Astrocyte of the spinal cord (primary cell): ENCODE data around the gene TUBG1.

ENCODE experiments used
- DNase-seq: peaks from one replicate; pipeline ENCODE4 v3.0.0; 2011; ENCODE audit warnings: low read depth, low spot score
- H3K4me3 ChIP-seq: 2 replicates; pipeline ENCODE4 v1.5.1; 2011; ENCODE audit warnings: low read depth, mild to moderate bottlenecking, low read length, moderate library complexity
- in situ Hi-C: cut with HindIII; loops from 2 replicates; pipeline ENCODE4 v1.10.0; 2017; ENCODE audit warnings: low sequenced_read_pairs
- TF ChIP-seq, protein P1 (sequence below): IDR thresholded peaks from 2 replicates; pipeline ENCODE4 v1.5.1; 2012; ENCODE audit warnings: low read depth, mild to moderate bottlenecking, low read length, inconsistent platforms

TUBG1 gene

DNA sequence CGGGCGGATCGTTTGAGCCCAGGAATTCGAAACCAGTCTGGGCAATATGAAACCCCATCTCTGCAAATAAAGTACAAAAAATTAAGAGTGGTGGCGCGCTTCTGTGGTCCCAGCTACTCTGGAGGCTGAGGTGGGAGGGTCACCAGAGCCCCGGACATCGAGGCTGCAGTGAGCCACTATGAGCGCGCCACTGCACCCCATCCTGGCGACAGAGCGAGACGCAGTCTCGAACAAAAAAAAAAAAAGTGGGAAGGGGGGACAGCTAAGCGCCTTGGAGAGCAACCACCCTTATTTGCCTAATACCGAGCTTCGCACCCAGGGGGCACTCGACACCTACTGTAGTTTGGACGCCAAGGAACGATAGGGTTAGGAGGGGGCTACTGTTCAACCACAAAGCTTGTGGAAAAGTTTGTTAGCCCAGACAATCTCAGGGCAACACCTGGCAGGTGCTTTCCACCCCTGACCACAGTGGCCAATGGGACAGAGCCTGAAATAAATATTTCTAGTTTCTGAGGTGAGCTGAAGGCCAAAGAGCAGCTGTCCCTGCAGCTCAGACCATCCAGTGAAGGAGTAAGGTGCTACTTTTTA lies 31.1 kb upstream of the TUBG1 start:
- DNase-seq, result peak; percentile 69
- in situ Hi-C loops, result no loop called here
- H3K4me3 ChIP-seq, result peak overlapping the region; percentile 86
- TF ChIP-seq, protein P1, sequence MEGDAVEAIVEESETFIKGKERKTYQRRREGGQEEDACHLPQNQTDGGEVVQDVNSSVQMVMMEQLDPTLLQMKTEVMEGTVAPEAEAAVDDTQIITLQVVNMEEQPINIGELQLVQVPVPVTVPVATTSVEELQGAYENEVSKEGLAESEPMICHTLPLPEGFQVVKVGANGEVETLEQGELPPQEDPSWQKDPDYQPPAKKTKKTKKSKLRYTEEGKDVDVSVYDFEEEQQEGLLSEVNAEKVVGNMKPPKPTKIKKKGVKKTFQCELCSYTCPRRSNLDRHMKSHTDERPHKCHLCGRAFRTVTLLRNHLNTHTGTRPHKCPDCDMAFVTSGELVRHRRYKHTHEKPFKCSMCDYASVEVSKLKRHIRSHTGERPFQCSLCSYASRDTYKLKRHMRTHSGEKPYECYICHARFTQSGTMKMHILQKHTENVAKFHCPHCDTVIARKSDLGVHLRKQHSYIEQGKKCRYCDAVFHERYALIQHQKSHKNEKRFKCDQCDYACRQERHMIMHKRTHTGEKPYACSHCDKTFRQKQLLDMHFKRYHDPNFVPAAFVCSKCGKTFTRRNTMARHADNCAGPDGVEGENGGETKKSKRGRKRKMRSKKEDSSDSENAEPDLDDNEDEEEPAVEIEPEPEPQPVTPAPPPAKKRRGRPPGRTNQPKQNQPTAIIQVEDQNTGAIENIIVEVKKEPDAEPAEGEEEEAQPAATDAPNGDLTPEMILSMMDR, result peak; percentile 83

GRCh38 chr17:42579794-42580551 lies 29.5 kb upstream of the TUBG1 start:
- in situ Hi-C loops, result no loop called here
- no peak for DNase-seq
- TF ChIP-seq, protein P1, result no peak
- no peak overlapping the region for H3K4me3 ChIP-seq

- TF ChIP-seq, protein P1, result no peak
- no peak overlapping the region for H3K4me3 ChIP-seq
- in situ Hi-C loops, result no loop called here
Measured at GRCh38 chr17:42581744-42582270, 27.7 kb upstream of the TUBG1 start.

GRCh38 chr17:42584880-42585279 lies 24.6 kb upstream of the TUBG1 start:
- H3K4me3 ChIP-seq, result no peak overlapping the region
- in situ Hi-C loops, result no loop called here
- TF ChIP-seq, protein P1, result no peak
- DNase-seq, result no peak

More at GRCh38 chr17:42581744-42582270, 27.7 kb upstream of the TUBG1 start:
- DNase-seq, result no peak

DNA sequence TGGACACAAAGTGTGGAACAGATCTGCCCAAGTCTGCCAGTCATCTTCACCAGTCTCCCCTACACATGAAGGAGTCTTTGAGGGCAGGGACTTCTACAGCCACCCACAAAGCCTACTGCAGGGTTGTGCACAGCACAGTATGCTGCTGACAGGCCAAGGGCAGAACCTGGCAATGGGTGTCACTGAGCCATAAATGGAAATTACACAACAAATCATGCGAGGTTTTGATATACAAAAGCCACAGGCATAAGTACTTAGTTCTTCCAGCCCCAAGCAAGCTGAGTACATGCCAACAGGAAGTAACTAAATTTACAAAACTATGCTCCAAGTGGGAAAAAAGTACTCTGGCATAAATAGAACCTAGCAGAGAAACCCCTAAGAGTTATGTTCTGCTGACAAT lies 24.1 kb upstream of the TUBG1 start:
- in situ Hi-C loops, result no loop called here
- DNase-seq, result no peak
- H3K4me3 ChIP-seq, result no peak overlapping the region
- TF ChIP-seq, protein P1, result no peak

DNA sequence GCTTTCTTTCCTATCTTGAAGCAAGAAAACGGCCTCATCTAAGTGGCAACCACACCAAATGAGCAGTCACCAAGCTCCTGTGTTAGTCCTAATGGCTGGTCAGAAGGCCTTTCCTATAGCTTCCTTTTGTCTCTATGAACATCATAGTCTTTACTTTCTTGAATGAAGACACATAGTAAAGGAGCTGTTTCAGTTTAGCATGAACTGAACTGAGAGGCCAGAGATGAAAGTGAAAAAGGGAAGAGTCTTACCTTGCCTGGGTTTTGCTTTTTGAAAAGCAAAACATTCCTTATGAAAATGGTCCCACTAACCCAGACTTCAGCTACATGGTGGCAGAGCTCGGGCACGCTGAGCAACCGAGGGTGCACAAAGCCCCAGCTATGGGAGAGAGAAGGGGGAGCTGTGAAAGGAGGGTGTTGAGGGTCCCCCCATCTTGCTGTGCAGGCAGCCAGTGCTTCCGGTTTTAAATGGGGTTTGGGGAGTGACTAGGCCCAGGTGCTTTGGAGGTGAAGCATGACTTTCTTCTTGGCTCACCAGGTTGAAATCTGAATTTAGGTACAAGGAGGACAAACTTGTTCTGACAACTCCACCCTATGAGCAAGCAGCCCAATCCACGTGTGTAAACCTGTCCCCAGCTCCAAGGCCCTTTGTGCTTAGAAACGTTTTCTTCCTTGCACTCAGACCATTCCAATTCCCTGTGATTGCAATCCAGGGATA lies 22.8 kb upstream of the TUBG1 start:
- H3K4me3 ChIP-seq, result no peak overlapping the region
- no peak for DNase-seq
- in situ Hi-C loops, result no loop called here
- TF ChIP-seq, protein P1, result no peak
